Esophagus squamous epithelium (tissue), 4 donors: ENCODE data around the gene RGS3.

ENCODE experiments used
- POLR2A ChIP-seq, 4 donors: fragments of 450-650 bp; IDR thresholded peaks; one replicate each; pipeline ENCODE4 v1.6.1; 2017; ENCODE audit warnings: antibody characterized with exemption in 4 of 4, mild to moderate bottlenecking in 4 of 4, moderate library complexity in 3 of 4
- TF ChIP-seq, protein P1 (sequence below), 6 experiments: fragments of 450-650 bp in 4 of 6; fragments of 200-600 bp in 2 of 6; sonication (generic) in 2 of 6; IDR thresholded peaks; one replicate each; pipeline ENCODE4 v1.5.1; 2016 to 2019; ENCODE audit warnings: antibody characterized with exemption in 6 of 6, mild to moderate bottlenecking in 4 of 6, moderate library complexity in 4 of 6

DNA sequence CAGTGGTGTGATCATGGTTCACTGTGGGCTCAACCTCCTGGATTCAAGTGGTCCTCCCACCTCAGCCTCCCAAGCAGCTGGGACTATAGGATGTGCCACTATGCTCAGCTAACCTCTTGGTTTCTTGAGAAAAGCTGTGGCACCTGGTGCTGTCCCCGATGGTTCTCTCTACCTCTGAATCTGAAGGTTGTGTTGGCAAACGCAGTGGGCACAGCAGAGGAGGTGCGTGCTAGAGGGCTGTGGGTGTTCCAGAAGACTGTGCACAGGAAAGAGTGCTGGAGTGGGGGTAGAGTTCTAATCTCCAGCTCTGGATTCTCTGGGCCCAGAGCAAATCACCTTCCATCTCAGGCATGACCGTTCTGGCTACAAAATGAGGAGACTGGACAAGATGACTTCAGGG lies 12.5 kb downstream of the RGS3 start:
- TF ChIP-seq, protein P1, sequence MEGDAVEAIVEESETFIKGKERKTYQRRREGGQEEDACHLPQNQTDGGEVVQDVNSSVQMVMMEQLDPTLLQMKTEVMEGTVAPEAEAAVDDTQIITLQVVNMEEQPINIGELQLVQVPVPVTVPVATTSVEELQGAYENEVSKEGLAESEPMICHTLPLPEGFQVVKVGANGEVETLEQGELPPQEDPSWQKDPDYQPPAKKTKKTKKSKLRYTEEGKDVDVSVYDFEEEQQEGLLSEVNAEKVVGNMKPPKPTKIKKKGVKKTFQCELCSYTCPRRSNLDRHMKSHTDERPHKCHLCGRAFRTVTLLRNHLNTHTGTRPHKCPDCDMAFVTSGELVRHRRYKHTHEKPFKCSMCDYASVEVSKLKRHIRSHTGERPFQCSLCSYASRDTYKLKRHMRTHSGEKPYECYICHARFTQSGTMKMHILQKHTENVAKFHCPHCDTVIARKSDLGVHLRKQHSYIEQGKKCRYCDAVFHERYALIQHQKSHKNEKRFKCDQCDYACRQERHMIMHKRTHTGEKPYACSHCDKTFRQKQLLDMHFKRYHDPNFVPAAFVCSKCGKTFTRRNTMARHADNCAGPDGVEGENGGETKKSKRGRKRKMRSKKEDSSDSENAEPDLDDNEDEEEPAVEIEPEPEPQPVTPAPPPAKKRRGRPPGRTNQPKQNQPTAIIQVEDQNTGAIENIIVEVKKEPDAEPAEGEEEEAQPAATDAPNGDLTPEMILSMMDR (IDR thresholded peaks at IDR 0.05) = no peak
- TF ChIP-seq POLR2A (IDR thresholded peaks at IDR 0.05) = no peak
